ENCODE results near the gene SP110.

- no peak for TF ChIP-seq EZH2 (IDR thresholded peaks at IDR 0.05; ENCODE audit: insufficient read depth, low read length)
- no peak for TF ChIP-seq CTCF (IDR thresholded peaks at IDR 0.05; ENCODE audit: insufficient read depth, low read depth, low read length)
Observed at GRCh38 chr2:230246206-230246605, 26.4 kb upstream of the SP110 start.

All from astrocyte (in vitro differentiated cells and primary cell).